HG03354 (cell line): ENCODE data around the gene EIF3L.

ENCODE experiments used
- ATAC-seq: cut with Tn5 transposase; IDR thresholded peaks from one replicate; pipeline ENCODE4 v1.9.1; 2021; ENCODE audit warnings: mild to moderate bottlenecking; ENCODE audit not compliant: unreplicated experiment, poor library complexity, severe bottlenecking

The EIF3L gene

GRCh38 chr22:37924386-37925065, 75.3 kb downstream of the EIF3L start:
- ATAC-seq = no peak

- no peak for ATAC-seq
Measured at GRCh38 chr22:37925330-37925729, 76.1 kb downstream of the EIF3L start.

GRCh38 chr22:37925767-37926166, 76.5 kb downstream of the EIF3L start:
- ATAC-seq = no peak

- ATAC-seq = no peak
Measured at GRCh38 chr22:37926358-37926757, 77.1 kb downstream of the EIF3L start.

DNA sequence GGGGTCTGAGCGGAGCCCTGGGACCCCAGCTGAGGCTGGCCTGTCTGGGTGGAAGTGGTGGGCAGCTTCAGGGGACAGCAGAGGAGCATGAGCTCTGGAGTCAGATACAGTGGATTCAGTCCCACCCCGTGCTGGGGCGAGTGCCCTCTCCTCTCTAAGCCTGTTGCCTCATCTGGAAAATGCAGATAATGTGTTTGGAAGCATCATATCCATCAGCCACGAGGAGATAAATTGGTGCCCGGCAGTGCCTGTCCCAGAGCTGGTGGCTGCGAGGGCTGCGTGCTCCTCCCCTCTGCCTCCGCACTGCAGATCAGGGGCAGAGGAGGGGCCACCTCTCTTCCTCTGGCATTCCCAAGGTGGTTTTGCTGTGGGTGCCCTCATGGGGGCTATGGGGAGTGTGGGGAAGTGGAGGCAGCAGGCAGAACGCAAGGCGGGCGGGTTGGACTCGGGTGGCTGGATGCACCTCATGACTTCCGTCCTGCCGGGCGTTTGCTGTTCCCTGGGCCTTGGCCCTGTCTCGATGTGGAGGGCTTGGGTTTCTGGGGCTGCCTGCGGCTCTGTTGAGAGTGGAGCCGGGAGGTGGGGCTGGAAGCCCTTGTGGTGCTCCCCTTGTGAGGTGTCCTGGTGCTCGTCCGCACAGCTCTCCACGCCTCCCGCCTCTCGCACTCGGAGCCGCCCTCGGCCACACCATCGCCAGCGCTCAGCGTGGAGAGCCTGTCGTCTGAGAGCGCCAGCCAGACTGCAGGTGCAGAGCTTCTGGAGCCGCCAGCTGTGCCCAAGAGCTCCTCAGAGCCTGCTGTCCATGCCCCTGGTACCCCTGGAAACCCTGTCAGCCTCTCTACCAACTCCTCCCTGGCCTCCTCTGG, 77.8 kb downstream of the EIF3L start:
- ATAC-seq = no peak

DNA sequence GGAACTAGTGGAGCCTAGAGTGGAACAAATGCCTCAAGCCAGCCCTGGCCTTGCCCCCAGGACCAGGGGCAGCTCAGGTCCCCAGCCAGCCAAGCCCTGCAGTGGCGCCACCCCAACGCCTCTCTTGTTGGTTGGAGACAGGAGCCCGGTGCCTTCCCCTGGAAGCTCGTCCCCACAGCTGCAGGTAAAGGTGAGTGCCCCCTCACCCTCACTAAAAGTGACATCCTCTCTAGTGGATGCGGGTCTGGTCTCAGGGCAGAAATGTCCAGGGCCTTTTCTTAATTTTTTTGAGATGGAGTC, 78.4 kb downstream of the EIF3L start:
- no peak for ATAC-seq

DNA sequence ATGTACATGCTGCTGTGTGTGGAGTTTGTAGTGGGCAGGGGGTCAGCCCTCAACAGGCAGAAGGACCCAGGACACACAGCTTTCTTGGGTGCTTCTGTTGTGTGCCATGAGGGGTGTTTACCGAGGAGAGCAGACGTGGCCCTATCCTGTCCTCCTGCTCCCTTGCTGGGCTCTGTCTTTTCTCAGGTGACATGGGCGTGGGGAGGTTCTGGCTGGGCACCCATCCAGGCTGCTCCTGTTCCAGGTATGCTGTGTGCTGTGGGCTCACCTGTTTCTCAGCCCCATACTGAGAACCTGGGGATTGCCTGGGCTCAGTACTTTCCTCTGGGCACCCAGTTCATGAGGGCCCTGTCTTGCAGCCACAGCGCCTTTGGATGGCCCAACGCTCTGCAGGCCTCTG, 80.2 kb downstream of the EIF3L start:
- ATAC-seq = no peak

DNA sequence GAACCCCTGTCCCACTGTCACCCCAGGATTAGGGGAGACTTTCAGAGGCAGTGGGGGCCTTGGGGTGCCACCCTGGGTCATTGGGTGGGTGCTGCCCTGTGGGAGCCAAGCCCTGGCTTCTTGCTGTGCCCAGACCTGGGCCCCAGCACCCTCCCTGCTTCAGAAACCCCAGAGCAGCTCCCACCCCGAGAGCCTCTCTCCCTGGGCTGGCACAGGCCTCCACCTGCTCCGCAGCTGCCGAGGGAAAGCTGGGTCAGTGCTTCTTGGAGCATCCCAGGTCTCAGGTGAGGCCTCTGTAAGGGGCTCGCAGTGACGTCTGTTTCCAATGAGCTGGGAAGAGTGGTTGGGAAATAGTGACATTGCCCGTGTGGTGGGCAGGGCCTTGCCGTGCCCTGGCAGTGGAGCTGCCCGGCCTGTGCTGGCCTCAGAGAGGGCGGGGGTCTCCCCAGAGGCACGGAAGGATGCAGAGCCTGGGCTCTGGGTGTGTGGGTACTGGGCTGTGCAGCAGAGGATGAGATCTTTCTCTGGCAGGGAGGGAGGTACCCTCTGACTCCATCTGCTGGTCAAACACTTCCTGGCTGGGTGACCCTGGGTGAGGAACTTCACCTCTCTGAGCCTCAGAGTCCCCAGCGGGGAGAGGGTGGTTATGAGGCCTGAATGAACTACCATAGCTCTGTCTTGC, 81.2 kb downstream of the EIF3L start:
- ATAC-seq = no peak

DNA sequence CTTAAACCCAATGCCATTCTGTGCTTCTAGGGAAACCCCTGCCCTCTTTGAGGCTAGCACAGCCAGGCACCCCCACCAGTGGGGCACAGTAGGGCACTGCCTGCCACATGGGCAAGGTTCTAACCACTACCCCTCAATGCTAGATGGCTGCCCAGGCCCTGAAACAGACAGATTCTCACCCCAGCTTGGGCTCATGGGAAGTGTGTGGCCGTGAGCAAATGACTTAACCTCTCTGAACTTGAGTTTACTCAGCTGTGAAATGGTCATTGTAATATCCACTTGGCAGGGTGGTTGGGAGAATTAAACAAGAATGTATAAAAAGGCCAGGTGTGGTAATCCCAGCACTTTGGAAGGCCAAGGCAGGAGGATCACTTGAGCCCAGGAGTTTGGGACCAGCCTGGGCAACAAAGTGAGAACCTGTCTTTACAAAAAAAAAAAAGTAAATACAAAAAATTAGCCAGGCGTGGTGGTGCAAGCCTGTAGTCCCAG, 81.8 kb downstream of the EIF3L start:
- ATAC-seq = no peak

DNA sequence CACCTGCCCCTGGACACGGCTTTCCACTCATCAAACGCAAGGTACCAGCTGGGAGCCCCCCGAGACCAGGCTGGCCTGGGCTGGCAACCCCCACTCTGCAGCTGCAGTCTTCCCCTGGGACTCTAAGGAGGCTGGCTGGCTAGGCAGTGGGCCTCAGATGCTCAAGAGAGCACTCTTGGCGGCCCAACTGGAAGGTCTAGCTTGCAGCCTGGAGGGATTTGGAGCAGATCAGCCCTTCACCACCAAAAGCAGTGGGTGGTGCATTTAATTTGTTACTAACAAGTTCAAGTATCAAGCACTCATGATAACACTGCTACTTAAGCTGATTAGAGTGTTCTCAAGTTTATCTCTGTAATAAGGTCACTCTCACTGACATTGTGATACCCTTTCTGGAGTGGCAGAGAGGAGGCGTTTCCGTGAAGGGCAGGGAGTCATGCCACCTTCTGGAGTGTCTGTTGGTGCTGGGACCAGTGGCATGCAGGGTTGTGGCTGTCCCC, 82.7 kb downstream of the EIF3L start:
- ATAC-seq = no peak

DNA sequence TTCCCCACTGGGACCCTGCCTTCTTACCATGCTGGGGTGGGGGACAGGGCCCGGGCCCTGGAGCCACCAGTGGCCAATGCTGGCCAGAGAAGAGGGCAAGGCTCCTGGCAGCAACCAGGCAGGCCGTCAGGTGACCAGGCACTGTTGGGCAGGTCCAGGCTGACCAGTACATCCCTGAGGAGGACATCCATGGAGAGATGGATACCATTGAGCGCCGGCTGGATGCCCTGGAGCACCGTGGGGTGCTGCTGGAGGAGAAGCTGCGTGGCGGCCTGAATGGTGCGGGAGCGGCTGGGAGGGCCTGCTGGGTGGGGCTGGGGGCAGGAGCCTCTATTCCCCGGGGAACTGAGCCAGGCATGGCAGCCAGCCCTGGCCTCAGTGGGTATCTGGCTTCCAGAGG, 83.2 kb downstream of the EIF3L start:
- no peak for ATAC-seq

DNA sequence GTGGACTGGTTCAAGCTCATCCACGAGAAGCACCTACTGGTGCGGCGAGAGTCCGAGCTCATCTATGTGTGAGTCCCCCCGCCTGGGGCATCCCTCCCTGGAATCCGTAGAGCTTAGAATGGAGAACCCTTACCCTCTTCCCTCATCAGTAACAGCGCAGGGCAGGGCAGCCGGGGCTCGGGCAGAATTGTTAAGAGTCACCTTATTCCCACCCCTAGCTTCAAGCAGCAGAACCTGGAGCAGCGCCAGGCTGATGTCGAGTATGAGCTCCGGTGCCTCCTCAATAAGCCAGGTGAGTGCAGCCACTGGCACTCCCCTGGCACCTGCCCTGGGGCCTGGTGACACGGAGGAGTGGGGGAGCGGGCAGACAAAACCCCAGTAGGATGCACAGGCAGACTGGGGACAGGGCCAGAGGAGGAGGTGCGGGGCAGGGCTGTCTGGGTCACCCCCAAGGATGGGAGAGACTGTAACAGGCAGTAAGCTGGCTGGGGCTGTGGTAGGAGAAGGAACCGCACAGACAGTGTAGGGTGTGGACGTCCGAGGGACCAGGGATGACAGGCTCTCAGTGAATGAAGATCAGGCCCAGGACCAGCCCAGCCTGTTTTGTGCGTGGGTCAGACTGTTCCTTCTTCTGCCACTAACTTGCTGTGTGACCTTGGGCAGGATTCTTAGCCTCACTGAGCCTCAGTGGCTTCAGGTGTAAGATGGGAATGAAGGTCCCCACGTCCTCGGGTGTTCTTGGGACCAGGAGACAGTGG, 83.8 kb downstream of the EIF3L start:
- no peak for ATAC-seq

GRCh38 chr22:37933711-37934376, 84.6 kb downstream of the EIF3L start:
- peak; percentile 81 for ATAC-seq
